Activated CD8-positive, alpha-beta memory T cell treated with anti-CD3 and anti-CD28 coated beads for 36 hours (primary cell): ENCODE results near the gene RPS21. TPM values are rescaled to one million over a fixed set of nuclear protein-coding genes. Genes with fewer than 3 reads are reported as not detected.

Experiments
- CTCF ChIA-PET: fragments of 350-600 bp; sonication (Branson Sonifier 250); formaldehyde crosslinking; loops from one replicate; lab custom pipeline; 2021; ENCODE audit warnings: antibody characterized with exemption; lab: Charles Lee
- POLR2A ChIA-PET: fragments of 350-600 bp; sonication (Branson Sonifier 250); formaldehyde crosslinking; loops from one replicate; lab custom pipeline; 2021; ENCODE audit warnings: antibody characterized with exemption; lab: Charles Lee
- total RNA-seq, 2 experiments: library from RNA; stranded (reverse); gene quantifications; one replicate each; pipeline ENCODE4 v1.2.3, GENCODE V29; 2021

The RPS21 gene
- total RNA-seq: 1,000 to 10,000 TPM; 2,101 to 2,191 TPM

DNA sequence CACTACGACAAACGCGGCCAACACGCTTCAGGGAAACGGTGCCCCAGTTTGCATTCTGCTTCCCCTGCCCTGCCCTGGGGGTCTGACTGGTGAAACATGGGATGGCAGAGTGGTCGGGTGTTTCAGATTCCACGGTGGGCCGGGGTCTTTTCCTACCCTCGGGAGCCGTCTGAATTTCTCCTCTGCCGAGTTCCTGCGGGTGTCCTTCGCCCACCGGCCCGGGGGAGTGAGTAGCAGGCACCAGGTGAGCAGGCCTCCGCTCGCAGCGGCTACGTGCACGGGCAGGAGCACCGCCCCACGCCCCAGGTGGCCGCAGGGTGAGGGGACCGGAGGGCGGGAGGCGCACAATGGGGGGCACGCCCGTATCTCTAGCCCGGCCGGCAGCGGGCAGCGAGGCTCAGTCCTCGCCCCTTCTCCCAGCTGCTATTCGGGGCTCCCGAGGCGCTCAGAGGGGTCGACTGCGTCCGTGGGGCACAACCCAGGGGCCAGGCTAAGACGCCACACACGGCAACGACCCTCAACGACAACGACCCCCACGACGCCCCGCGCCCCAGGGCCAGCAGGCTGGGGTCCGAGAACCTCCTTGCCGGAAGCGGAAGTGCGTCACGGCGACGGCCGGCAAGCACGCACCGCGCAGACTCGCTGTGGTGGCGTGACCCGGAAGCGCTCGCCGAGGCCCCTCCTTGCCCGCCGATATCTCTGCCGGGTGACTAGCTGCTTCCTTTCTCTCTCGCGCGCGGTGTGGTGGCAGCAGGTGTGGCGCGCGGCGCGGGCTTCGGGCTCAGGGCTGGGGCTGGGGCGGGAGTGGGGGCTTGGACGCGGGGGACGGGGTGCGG, at the start of gene RPS21:
Gene RPS21, plus strand, starts transcription at position 721 of the 836 bp plus-strand sequence. CDS start 236 bp downstream, outside the sequence.
- CTCF ChIA-PET: interaction anchor here (1.0 to 1.8 kb wide), 3 partner anchors 17 to 84 kb away, joined by 4 to 5 read pairs (median 5); no protein-coding TSS in a partner anchor
- POLR2A ChIA-PET: interaction anchor here (1.0 to 1.5 kb wide), 4 partner anchors 10 to 115 kb away, joined by 3 to 8 read pairs (median 4); partner anchors contain the start of gene ADRM1

DNA sequence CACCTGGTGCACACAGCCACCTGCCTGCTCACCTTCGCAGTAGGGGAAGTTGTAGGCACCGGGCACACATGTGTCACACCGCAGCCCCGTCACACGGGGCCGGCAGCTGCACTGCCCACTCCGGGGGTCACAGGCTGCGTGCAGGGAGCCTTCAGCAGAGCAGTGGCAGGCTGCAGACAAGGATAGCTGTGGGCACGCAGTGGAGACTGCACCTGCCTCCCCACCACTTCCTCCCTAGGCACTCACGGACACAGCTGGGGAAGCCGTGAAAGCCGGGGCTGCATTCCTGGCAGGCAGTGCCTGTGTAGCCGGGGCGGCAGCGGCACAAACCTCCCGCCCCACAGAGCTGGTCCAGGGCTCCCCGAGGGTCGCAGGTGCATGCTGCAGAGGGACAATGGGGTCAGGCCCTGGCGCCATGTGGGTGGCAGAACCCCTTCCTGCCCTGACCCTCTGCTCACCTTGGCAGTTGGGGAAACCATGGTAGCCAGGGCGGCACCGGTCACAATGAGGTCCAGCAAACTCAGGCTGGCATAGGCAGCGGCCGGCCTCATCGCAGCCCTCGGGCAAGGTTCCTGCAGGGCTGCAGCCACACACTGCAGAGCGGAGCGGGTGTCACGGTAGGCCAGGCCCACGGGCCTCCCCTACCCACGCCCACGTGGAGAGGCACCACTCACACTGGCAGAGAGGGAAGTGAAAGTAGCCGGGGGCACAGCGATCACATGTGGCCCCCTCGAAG, 49.2 kb upstream of the RPS21 start:
- ChIA-PET POLR2A (no interaction called here), CTCF (interaction anchor here (0.7 kb wide), 1 partner anchor 442 kb away, joined by 3 read pairs; no protein-coding TSS in a partner anchor)

DNA sequence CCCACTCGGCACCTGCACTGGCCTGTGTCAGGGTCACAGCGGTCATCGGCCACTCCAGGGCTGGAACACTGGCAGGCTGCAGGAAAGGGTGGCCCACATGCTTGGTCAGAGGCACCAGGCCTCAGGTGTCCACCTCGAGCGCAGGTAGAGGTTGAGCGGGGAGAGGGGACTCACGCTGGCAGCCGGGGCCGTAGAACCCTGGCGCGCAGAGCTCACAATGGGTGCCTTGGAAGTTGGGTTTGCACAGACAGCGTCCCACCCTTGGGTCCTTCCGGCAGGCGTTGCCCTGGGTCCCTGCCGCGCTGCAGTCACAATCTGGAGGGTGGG, 48.6 kb upstream of the RPS21 start:
- CTCF ChIA-PET: no interaction called here
- POLR2A ChIA-PET: no interaction called here

DNA sequence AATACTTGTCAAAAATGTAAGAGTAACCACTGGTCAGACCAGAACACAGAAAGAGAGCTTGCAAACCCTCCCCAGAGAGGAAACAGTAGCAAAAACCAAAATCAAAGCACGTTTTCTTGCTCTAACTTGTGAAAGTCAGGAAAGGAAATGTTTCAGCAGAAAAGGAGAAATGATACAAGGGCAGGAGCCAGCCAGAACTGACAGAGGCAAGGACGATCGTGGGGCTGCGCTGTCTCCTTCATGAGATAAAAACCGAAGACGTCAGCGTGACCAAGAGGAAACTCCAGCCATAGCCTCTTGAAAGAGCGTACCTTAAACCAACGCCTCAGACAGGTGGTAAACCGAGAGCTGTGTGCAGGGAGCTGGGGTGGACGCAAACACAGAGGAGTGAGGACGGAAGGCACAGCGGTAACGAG, 47.2 kb upstream of the RPS21 start:
- ChIA-PET CTCF (no interaction called here), POLR2A (no interaction called here)

DNA sequence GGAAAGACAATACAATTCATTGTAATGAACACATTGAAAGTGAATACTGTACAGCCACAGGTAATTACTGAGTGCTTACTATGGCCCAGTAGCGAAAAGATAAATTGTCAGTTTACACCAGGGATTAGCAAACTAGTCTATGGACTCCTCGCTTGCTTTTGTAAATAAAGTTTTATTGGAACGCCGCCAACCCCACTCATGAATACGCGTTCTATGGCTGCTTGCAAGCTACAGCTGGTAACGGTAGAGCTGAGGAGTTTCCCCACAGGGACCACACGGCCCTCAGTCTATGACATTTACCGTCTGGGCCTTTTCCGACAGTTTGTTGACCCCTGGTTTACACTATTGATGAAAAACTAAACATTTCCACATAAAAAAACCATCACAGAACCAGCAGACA, 44.0 kb upstream of the RPS21 start:
- POLR2A ChIA-PET: no interaction called here
- CTCF ChIA-PET: no interaction called here

DNA sequence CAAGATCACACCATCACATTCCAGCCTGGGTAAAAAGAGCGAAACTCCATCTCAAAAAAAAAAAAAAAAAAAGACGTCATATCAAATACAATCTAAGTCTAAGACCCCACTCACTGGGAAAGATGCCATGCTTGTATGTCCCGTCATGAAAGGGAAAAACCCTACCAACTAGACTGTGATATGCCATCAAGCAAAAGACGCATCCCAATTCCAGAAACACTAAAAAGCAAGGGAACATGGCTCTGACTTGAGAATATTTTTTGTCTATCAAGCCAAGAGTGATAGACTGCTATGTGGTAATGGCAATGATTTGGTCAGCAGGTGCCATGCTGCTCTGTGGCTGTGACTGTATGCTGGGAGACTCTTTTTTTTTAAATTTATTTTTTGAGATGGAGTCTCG, 42.8 kb upstream of the RPS21 start:
- CTCF ChIA-PET: no interaction called here
- POLR2A ChIA-PET: interaction anchor here (0.6 kb wide), 1 partner anchor 26 kb away, joined by 3 read pairs; no protein-coding TSS in a partner anchor

DNA sequence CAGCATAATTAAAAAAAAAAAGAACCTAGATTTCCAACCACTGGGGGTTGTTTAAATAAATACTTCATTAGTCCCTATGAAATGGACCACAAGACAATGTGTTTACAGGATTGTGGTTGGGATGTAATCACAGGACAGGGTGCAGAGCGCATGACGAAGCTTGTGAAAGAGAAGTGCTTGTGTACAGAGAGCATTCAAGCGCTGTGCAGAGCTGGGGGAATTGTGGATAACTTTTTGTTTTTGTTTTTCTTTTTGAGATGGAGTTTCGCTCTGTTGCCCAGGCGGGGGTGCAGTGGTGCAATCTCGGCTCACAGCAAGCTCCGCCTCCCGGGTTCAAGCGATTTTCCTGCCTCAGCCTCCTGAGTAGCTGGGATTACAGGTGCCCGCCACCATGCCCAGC, 42.1 kb upstream of the RPS21 start:
- POLR2A ChIA-PET: no interaction called here
- CTCF ChIA-PET: no interaction called here

DNA sequence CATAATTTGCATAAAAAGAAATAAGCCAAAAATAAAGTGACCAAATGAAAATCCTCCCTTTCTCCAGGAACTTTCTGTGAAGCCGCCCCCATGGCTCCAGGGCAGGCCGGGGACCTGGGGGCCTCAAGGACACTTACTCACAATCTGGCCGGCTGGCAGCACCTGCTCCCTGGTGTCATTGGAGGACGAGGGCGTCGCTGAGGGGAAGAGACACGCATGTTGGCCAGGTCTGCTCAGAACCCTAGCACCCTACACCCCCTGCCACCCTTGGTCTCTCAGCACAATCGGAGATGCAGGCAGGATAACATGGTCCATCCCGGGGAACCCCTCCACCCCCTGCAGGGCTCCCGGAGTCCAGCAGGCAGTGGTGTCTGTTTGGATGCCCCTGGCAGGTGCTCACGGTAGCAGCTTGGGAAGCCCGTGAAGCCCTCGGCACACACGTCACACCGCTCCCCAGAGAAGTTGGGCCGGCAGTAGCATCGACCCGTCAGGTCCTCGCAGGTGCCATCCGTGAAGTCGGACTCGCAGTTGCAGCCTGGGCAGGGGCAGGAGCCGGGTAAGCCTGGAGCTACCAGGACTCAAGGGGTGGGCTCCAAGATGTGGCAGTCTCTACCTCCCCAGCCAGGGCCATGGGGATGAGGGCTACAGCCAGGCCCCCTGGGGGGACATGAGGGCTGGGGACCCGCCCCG, 41.1 kb upstream of the RPS21 start:
- POLR2A ChIA-PET: no interaction called here

DNA sequence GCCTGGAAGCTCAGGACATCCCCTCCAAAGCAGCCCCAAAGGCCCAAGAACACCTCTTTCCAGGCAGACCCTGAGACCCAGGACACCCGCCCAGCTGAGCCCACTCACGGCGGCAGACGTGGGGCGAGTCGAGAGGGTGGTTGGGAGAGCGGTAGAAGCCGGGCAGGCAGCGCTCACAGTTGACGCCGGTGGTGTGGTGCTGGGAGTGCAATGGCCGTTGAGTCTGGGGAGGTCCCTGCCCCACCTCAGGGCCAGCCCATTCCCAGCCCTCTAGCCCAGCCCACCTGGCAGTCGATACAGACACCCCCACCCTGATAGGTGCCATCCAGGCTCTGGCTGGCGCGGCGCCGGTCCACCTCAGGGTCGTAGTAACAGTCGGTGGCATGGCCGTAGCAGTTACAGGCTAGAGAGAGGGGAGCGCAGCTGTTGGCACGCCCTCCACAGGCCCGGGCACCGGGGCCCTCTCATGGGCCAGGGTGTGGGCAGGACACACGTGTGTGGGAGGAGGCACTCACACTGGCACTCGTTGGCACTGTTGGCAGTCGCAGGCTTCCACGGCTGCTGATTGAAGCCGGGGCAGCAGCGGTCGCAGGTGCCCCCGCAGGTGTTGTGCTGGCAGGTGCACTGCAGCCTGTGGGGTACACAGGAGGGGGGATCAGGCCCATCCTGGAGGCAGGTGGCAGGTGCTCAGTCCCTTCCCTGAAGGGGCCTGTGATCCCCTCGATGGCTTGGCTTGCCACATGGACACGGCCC, 40.3 kb upstream of the RPS21 start:
- ChIA-PET POLR2A (no interaction called here), CTCF (no interaction called here)

More for the DNA sequence above, 41.1 kb upstream of the RPS21 start:
- CTCF ChIA-PET: no interaction called here

DNA sequence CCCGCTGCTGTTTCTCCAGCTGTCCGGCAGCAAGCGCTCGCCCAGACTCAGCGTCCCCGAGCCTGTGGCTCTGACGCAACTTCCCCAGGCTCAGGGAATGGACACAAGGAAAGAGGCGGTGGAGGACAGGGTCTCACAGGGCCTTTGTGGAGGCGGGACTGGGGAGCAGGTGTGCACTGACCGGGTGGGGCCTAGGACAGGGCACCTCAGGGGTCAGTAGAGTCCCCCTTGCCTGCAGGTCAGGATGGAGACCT, 39.8 kb upstream of the RPS21 start:
- POLR2A ChIA-PET: no interaction called here
- CTCF ChIA-PET: no interaction called here

DNA sequence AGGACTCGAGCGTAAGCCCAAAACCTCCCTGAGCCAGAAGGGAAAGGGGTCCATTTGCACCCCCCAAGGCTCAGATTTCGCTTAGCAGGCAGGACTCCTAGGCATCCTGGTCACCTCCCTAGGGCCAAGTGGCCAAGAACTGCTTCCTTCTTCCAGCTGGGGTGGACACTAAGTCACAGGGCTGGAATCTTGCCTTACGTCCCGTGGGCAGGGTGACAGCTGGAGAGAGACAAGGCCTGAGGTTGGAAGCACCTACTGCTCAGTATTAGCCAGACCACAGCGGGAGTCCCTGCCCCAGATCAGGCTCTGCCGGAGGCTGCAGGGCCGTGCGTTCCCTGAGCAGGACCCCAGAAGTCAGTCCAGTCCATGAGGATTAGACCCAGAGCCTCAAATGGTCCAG, 39.5 kb upstream of the RPS21 start:
- CTCF ChIA-PET: no interaction called here
- POLR2A ChIA-PET: no interaction called here

DNA sequence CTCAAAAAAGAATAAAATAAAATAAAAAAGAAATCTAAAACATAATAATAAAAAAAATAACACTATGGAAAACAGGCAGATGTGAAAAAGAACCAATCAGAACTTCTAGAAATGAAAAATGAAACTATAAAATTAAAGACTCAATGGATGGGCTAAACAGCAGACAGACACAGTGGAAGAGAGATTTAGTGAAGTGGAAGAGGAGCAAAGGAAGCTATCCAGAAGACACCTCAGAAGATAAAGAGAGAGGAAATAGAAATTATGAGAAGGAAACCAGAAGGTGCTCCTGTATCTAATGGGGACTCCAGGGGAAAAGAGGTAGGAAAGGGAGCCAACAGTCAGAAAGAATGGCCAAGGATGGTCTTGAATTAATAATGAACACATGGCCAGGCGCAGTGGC, 38.3 kb upstream of the RPS21 start:
- CTCF ChIA-PET: no interaction called here
- POLR2A ChIA-PET: no interaction called here

DNA sequence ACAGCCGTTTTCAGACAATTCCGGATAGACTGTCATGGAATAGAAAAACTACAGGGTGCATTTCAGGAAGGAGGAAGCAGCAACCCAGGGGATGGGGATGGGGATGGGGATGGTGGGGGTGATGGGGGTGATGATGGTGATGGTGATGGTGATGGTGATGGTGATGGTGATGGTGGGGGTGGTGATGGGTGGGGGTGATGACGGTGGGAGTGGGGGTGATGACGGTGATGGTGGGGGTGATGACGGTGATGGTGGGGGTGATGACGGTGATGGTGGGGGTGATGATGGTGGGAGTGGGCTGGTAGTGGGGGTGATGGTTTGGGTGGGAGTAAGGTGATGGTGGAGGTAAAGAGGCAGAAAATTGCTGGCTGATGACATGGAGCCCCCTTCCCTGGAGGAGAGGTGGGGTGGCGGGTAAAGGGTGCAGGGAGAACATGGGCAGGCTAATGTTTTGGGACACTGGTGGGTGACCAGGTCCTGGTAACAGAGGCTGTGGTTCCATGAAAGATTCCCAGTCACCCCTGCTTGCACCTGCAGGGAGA, 37.3 kb upstream of the RPS21 start:
- POLR2A ChIA-PET: no interaction called here

DNA sequence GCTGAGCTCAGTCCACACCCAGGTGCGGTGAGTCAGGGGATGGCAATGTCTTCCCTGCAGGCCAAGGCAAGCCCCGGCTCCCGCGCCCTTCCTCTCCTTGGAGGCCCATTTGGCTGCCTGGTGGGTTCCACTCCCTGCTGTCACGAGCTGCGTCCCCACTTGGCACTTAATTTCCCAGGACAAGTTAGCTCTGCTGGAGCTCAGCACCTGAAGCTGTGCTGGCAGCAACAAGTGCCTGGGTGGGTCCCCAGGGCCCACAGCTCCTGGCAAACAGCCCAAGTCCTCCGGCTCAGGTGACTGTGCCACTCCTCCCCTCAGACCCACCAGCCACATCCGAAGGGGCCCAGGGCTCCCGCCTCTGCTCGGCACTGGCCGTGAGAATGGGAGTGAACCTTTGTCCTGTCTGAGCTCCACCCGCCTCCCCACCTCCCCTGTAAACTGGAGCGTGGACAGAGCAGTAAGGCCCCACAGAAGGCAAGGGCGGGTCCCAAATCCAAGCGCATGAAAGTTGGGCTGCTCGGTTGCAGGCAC, 36.7 kb upstream of the RPS21 start:
- ChIA-PET POLR2A (no interaction called here), CTCF (no interaction called here)

More for the DNA sequence above, 37.3 kb upstream of the RPS21 start:
- CTCF ChIA-PET: no interaction called here

DNA sequence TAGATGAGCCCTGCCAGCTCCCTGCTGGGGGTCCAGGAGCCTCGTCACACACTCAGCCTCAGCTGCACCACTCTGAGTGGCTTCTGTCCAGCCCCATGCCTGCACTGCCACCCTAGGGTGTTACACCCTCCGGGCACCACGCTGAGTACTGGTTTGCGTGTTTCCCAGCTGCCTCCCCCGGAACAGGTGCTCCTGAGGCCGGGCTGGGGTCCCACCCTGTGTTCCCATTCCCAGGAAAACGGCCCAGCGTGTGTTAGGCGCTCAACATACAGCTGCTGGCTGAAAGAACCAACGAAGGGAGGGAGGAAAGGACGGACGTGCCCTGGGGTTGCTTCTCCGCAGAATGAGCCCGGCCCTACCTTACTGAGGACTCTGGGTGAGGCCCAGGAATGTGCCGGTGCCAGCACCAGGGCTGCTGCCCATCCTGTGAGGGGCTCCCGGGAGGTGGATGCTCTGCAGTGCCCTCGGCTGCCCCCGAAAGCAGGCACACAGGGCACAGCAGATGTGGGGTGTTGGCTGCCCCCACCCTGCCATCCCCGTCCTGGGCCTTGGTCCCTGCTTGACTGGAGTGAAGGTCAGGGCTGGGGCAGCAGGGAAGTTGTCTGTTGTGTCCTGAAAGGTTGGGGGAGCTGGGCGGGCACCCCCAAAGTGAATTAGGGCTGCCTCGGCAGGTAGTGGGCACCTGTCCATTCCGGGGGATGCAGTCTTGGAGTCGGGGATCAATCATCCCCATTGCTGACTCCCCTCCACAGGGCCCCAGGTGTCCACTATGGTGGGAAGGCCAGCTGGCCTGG, 36.1 kb upstream of the RPS21 start:
- ChIA-PET CTCF (interaction anchor here (0.6 kb wide), 1 partner anchor 32 kb away, joined by 3 read pairs; no protein-coding TSS in a partner anchor), POLR2A (no interaction called here)

DNA sequence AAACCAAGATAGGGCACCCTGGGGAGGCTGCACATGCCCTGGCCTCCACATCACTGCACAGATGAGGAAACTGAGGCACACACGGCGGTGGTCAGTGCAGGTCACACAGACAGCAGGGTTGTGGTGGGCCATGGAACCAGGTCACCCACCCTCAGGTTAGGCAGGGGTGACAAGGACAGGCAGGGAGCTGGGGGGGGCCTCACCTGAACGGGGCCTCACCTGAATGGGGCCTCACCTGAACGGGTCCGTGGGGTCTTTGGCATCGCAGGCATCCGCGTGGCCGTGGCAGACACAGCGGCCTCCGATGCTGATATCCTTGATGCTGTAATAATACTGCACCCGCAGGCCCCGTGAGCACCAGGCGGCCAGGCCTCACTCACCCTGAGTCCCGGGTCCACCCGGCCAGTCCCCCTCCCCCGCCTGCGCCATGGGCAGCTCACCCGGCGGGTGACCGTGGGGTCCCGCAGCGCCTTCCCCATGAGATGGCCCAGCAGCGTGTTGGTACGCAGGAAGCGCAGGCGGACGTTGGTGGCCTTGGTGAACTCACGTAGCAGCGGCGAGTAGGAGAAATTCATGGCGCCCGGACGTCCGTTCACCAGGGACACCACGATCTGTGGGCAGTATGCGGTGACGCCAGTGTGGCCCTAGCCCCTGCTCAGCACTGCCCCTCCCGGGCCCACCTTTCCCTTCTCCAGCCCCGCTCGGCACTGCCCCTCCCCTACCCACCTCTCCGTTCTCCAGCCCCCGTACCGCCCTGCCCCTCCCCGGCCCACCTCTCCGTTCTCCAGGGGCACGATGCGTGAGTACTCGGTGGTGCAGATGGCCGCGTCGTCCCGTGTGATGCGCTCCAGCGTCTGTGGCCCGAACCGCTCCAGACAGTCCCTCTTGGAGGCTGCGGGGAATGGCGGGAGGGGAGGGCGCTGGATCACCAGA, 35.2 kb upstream of the RPS21 start:
- ChIA-PET CTCF (no interaction called here), POLR2A (no interaction called here)
